Measurements from ENCODE around the gene CBLB.

The CBLB gene

DNA sequence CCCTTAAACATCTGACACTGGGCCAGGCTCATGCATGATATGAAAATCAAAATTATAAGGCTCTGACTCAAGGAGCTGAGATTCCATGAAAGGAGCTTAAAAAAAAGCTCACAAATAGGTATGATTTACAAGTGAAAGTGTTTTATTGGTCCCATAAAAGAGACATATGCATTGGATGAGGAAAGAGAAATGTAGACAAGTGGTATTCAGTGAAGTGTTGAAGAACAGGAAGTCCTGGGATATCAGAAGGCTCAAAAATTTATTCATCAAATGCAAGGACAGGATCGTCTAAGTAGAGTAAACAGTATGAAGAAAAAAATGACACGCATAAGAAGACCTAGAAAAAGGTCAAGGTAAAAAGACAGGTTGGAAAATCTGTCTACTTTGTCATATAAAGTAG lies 188.9 kb downstream of the CBLB start:
- no peak overlapping the region for H3K4me3 ChIP-seq (replicated peaks; ENCODE audit: low read depth, low read length)
- no peak for DNase-seq (ENCODE audit: extremely low read depth, low read depth)
- TF ChIP-seq, protein P1, sequence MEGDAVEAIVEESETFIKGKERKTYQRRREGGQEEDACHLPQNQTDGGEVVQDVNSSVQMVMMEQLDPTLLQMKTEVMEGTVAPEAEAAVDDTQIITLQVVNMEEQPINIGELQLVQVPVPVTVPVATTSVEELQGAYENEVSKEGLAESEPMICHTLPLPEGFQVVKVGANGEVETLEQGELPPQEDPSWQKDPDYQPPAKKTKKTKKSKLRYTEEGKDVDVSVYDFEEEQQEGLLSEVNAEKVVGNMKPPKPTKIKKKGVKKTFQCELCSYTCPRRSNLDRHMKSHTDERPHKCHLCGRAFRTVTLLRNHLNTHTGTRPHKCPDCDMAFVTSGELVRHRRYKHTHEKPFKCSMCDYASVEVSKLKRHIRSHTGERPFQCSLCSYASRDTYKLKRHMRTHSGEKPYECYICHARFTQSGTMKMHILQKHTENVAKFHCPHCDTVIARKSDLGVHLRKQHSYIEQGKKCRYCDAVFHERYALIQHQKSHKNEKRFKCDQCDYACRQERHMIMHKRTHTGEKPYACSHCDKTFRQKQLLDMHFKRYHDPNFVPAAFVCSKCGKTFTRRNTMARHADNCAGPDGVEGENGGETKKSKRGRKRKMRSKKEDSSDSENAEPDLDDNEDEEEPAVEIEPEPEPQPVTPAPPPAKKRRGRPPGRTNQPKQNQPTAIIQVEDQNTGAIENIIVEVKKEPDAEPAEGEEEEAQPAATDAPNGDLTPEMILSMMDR (IDR thresholded peaks at IDR 0.05; ENCODE audit: low read depth, low read length, missing control alignments), result no peak

GRCh38 chr3:105678017-105678416 lies 190.8 kb downstream of the CBLB start:
- TF ChIP-seq, protein P1 (IDR thresholded peaks at IDR 0.05; ENCODE audit: low read depth, low read length, missing control alignments), result no peak
- H3K4me3 ChIP-seq (replicated peaks; ENCODE audit: low read depth, low read length), result no peak overlapping the region
- DNase-seq (ENCODE audit: extremely low read depth, low read depth), result no peak

DNA sequence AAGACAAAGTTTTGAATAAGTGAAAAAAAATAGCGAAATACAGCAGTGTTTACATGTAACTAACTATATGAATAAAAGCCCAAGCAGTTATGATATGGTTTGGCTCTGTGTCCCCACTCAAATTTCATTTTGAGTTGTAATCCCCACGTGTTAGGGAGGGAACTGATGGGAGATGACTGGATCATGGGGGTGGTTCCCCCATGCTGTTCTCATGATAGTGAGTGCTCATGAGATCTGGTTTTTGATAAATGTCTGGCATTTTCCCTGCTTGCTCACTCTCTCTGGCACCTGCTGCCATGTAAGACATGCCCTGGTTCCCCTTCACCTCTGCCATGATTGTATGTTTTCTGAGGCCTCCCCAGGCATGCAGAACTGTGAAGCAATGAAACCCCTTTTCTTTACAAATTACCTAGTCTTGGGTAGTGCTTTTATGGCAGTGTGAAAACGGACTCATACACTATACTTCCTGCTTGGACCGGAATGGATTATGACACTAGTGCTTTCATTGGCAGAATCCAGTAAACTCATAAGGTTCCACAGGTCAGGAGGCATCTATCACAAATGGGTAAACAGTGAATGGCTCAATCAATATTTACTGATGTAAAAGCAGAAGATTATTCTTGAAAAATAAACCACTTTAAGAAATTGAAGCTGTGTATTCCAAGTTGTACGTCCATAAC lies 192.1 kb downstream of the CBLB start:
- DNase-seq (ENCODE audit: extremely low read depth, low read depth), result no peak
- H3K4me3 ChIP-seq (replicated peaks; ENCODE audit: low read depth, low read length), result no peak overlapping the region
- TF ChIP-seq, protein P1 (IDR thresholded peaks at IDR 0.05; ENCODE audit: low read depth, low read length, missing control alignments), result no peak

- no peak for DNase-seq (ENCODE audit: extremely low read depth, low read depth)
- no peak overlapping the region for H3K4me3 ChIP-seq (replicated peaks; ENCODE audit: low read depth, low read length)
- TF ChIP-seq, protein P1 (IDR thresholded peaks at IDR 0.05; ENCODE audit: low read depth, low read length, missing control alignments), result no peak
These were observed 194.3 kb downstream of the CBLB start for GRCh38 chr3:105674437-105675065.

- TF ChIP-seq, protein P1 (IDR thresholded peaks at IDR 0.05; ENCODE audit: low read depth, low read length, missing control alignments), result no peak
- DNase-seq (ENCODE audit: extremely low read depth, low read depth), result no peak
- no peak overlapping the region for H3K4me3 ChIP-seq (replicated peaks; ENCODE audit: low read depth, low read length)
These were observed 195.8 kb downstream of the CBLB start for GRCh38 chr3:105672996-105673395.

DNA sequence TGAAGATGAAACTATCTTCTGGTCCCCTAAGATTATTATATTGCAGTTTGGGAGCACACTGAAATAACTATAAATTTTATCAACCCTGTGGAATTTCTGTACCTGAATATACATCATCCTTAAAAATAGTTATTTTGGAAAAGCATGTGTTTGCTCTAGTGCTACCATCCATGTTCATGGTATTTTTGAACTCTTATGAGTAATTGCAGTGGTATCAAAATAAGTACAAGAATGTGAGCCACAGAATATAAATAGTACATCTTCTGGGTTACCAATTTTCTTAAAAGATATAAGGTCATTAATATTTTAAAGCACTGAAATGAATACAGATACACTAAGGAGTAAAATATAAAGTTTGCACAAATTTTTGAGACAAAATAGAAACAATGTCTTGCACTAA lies 206.5 kb downstream of the CBLB start:
- TF ChIP-seq, protein P1 (IDR thresholded peaks at IDR 0.05; ENCODE audit: low read depth, low read length, missing control alignments), result no peak
- DNase-seq (ENCODE audit: extremely low read depth, low read depth), result no peak
- no peak overlapping the region for H3K4me3 ChIP-seq (replicated peaks; ENCODE audit: low read depth, low read length)
